Erythroblast (primary cell): ENCODE results near the gene ARHGEF10L.

Experiments
- GATA1 ChIP-seq: IDR thresholded peaks from 2 replicates; pipeline ENCODE4 v1.6.1; 2011; ENCODE audit warnings: low read depth, mild to moderate bottlenecking, control low read depth, low read length, moderate library complexity
- POLR2A ChIP-seq: IDR thresholded peaks from 2 replicates; pipeline ENCODE4 v1.6.1; 2011; ENCODE audit warnings: mild to moderate bottlenecking, low read length

GRCh38 chr1:17587693-17588047, 48.2 kb downstream of the ARHGEF10L start:
- TF ChIP-seq POLR2A (no peak), GATA1 (no peak)
